ENCODE results near the gene PCDHGC5.

The PCDHGC5 gene

GRCh38 chr5:141518618-141519015 lies 29.7 kb downstream of the PCDHGC5 start:
- Histone ChIP-seq H3K27me3 (ENCODE audit: insufficient read depth, poor library complexity, severe bottlenecking) (no peaks in the 10 kb centered on the region), H3K27ac (replicated peaks) (no peak overlapping the region), H3K4me3 (replicated peaks; ENCODE audit: insufficient read depth, low read length) (no peak overlapping the region)
- no peak for DNase-seq (ENCODE audit: low read depth in 1 of 2, low spot score in 1 of 2)
- TF ChIP-seq SPI1 (IDR thresholded peaks at IDR 0.05; ENCODE audit: borderline replicate concordance, low read depth) (no peak), CTCF (IDR thresholded peaks at IDR 0.05; ENCODE audit: insufficient read depth, low read length) (no peak), POLR2AphosphoS5 (IDR thresholded peaks at IDR 0.05; ENCODE audit: low read depth) (no peak), GABPA (IDR thresholded peaks at IDR 0.05; ENCODE audit: low read depth) (no peak)

GRCh38 chr5:141519605-141520565 lies 31.0 kb downstream of the PCDHGC5 start:
- DNase-seq (ENCODE audit: low read depth in 1 of 2, low spot score in 1 of 2): no peak
- Histone ChIP-seq H3K27me3 (ENCODE audit: insufficient read depth, poor library complexity, severe bottlenecking) (no peaks in the 10 kb centered on the region), H3K27ac (replicated peaks) (peak overlapping the region; percentile 27; the same call in 1 of the 2 replicates), H3K4me3 (replicated peaks; ENCODE audit: insufficient read depth, low read length) (no peak overlapping the region)
- TF ChIP-seq REST (IDR thresholded peaks at IDR 0.05; ENCODE audit: insufficient replicate concordance, low read depth): no peak
- peak; percentile 92 for TF ChIP-seq SPI1 (IDR thresholded peaks at IDR 0.05; ENCODE audit: borderline replicate concordance, low read depth)
- TF ChIP-seq CTCF (IDR thresholded peaks at IDR 0.05; ENCODE audit: insufficient read depth, low read length): no peak
- TF ChIP-seq GABPA (IDR thresholded peaks at IDR 0.05; ENCODE audit: low read depth): no peak
- no peak for TF ChIP-seq POLR2AphosphoS5 (IDR thresholded peaks at IDR 0.05; ENCODE audit: low read depth)

- TF ChIP-seq CTCF (IDR thresholded peaks at IDR 0.05; ENCODE audit: insufficient read depth, low read length): no peak
- TF ChIP-seq POLR2AphosphoS5 (IDR thresholded peaks at IDR 0.05; ENCODE audit: low read depth): peak; percentile 33; the same call in 1 of the 2 replicates
- DNase-seq (ENCODE audit: low read depth in 1 of 2, low spot score in 1 of 2): peak; percentile 47 to 67
- H3K27me3 ChIP-seq (ENCODE audit: insufficient read depth, poor library complexity, severe bottlenecking): no peaks in the 10 kb centered on the region
- peak overlapping the region; percentile 27 for H3K27ac ChIP-seq (replicated peaks)
- no peak overlapping the region for H3K4me3 ChIP-seq (replicated peaks; ENCODE audit: insufficient read depth, low read length)
Measured at GRCh38 chr5:141521244-141521781, 32.4 kb downstream of the PCDHGC5 start.

GRCh38 chr5:141522301-141522700 lies 33.4 kb downstream of the PCDHGC5 start:
- TF ChIP-seq REST (IDR thresholded peaks at IDR 0.05; ENCODE audit: insufficient replicate concordance, low read depth): no peak
- TF ChIP-seq CTCF (IDR thresholded peaks at IDR 0.05; ENCODE audit: insufficient read depth, low read length): no peak
- TF ChIP-seq SPI1 (IDR thresholded peaks at IDR 0.05; ENCODE audit: borderline replicate concordance, low read depth): no peak
- no peak for TF ChIP-seq POLR2AphosphoS5 (IDR thresholded peaks at IDR 0.05; ENCODE audit: low read depth)
- no peak for TF ChIP-seq GABPA (IDR thresholded peaks at IDR 0.05; ENCODE audit: low read depth)
- DNase-seq (ENCODE audit: low read depth in 1 of 2, low spot score in 1 of 2): no peak
- H3K4me3 ChIP-seq (replicated peaks; ENCODE audit: insufficient read depth, low read length): no peak overlapping the region
- no peak overlapping the region for H3K27ac ChIP-seq (replicated peaks)
- H3K27me3 ChIP-seq (ENCODE audit: insufficient read depth, poor library complexity, severe bottlenecking): no peaks in the 10 kb centered on the region

Data from HL-60 (cell line).